Stimulated activated CD8-positive, alpha-beta memory T cell treated with anti-CD3 and anti-CD28 coated beads, Interleukin-15, amount 100 ng/mL, for 24 hours (primary cell): ENCODE measurements around the gene NCKAP1.
"Not testable (repeated sequence)": the region's sequence is repeated elsewhere in the genome, so short reads cannot be mapped to it uniquely, and the experiment has no call there.

Source experiments
- DNase-seq: peaks from one replicate; pipeline ENCODE4 v3.0.0-alpha.2; 2020; ENCODE audit warnings: low read depth

Gene NCKAP1

DNA sequence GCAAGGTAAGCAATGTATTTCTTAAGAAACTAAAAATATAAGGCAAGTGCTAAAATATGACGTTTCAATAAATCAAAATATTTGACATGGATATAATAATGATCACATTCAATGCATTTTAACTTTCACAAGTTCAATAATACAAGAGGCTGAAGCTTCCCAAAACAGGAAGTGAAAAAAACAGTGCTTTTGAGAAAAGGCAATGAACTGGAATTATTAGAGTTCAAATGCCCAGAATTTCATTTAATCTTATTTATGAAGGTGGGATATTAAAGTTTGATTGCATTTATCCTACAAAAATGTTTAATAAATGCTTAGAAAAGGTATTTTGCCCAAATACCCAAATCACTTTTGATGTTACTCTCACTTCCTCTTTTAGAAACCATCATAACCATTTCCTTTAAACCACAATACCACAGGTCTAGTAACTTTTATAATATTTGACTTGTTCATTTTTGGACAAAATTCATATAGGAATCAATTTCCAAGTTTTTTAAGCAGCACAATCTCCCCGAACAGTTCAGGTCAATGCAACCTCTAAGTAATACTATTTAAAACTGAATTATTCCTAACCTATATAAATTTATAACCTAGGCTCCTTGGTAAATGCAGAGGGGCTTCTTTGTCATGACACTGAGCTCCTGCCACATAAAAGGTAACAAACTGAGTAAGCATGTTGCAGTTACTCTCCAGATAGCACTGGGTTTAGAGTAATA lies 2.1 kb downstream of the NCKAP1 start:
- no peak for DNase-seq

DNA sequence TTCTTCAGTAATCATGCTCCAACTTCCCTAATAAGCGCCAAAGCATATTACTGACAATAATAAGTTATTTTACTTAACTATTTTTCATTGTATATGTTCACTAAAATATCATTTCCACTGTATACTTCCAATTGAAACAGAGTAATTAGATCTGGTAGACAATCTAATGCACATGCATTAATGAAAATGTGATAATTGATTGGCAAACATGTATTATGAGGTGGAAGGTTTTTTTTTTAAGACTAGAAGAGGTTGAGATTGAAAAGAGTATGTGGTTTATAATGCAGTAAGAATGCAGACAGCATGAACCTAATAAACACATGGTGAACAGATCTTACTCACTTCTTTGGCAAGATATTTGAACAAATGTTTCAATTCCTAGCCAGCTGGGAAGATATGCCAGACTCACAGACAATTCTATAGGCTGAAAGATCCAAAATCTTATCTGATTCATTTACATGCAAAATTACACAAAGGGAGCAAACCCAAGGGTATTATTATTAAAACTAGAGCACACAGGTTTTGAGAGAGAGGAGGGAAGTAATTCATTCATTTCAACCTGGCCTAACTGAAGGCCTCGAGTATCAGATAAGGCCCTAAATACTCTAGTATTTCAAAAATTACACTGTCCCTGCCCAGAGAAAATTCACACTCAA lies 2.8 kb downstream of the NCKAP1 start:
- DNase-seq, result no peak

- DNase-seq, result no peak
These were observed 3.5 kb downstream of the NCKAP1 start for GRCh38 chr2:183034806-183035205.

- no peak for DNase-seq
These were observed 4.3 kb downstream of the NCKAP1 start for GRCh38 chr2:183033951-183034350.

DNA sequence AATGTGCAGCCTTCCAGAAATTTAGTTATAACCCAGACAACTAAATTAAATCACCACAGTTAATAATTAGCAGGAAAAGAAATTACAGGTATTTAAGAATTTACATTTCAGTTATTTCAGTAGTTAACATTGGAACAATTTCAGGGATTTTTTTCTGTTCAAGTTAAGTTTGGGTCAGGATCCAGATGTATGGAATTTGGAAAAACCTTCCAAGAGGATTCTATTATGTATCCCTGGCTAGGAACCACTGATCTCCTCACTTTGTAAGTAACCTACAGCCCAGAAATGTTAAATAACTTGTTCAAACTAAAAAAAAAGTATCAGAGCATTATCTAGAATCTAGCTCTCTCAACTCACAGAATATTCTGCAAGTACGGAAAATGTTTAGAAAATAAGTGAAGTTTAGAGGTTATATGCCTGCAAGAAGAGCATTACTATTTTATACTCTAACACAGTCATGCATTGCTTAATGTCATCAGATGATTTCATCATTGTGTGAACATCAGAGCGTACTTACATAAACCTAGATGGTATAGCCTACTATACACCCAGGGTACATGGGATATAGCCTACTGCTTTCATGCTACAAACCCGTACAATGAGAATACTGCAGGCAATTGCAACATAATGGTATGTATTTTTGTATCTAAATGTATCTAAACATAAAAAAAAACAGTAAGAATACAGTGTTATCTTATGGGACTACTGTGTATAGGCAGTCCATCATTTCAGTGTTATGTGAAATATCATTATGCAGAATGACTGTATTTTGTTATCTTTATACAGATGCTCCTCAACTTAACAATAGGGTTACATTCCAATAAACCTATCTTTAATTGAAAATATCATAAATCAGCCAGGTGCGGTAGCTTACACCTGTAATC lies 6.1 kb downstream of the NCKAP1 start:
- no peak for DNase-seq

DNA sequence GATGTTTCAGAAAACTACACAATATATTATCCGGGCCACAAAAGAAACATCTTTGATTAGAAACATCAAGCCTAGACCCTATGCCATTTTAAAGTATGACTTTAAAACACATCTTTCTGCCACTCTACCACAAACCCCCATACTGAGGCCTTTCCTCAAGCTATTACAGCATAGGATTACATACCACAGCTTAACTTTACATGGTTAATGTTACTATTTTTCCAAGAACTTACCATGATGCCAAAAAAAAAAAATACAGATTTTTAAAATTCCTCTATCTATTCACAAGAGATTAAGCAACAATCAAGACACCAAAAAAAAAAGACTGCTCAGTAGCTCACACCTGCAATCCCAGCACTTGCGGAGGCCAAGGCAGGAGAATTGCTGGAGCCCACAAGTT lies 9.0 kb downstream of the NCKAP1 start:
- DNase-seq, result no peak

- DNase-seq, result no peak
These were observed 10.1 kb downstream of the NCKAP1 start for GRCh38 chr2:183028108-183028507.

DNA sequence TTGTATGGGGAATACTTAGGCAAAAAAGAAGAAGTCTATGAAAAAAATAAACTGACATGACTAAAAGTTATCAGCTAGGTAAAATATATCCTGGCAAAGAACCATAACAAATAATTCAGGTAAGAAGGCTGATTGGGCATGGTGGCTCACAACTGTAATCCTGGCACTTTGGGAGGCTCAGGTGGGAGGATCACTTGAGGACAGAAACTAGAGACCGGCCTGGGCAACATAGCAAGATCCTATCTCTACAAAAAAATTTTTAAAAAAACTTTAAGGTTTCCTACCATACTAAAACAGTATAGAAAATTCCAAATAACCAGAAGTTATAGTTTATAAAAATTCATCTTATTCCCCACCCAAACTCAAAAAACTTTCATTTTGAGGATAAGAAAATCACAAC lies 10.8 kb downstream of the NCKAP1 start:
- DNase-seq, result no peak

- no peak for DNase-seq
These were observed 11.8 kb downstream of the NCKAP1 start for GRCh38 chr2:183026424-183026823.

- DNase-seq, result no peak
These were observed 12.3 kb downstream of the NCKAP1 start for GRCh38 chr2:183025993-183026392.

GRCh38 chr2:183024339-183025095 lies 13.7 kb downstream of the NCKAP1 start:
- no peak for DNase-seq

- DNase-seq, result no peak
These were observed 15.5 kb downstream of the NCKAP1 start for GRCh38 chr2:183022711-183023110.

DNA sequence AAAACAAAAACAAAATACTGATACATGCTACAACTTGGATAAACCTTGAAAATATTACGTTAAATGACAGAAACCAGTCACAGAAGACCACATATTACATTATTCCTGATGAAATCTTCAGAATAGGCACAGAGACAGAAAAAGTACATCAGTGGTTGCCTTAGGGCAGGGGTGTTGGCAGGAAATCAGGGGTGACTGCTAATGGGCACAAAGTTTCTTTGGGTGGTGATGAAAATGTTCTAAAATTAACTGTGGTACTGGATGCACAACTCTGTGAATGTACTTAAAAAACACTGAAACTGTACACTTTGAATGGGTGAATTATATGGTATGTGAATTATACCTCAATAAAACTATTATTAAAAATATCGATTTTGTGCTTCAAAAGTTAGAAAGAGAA lies 16.6 kb downstream of the NCKAP1 start:
- DNase-seq, result no peak

- DNase-seq, result no peak
These were observed 18.4 kb downstream of the NCKAP1 start for GRCh38 chr2:183019718-183020442.

GRCh38 chr2:183017845-183018244 lies 20.4 kb downstream of the NCKAP1 start:
- not testable (repeated sequence) for DNase-seq

DNA sequence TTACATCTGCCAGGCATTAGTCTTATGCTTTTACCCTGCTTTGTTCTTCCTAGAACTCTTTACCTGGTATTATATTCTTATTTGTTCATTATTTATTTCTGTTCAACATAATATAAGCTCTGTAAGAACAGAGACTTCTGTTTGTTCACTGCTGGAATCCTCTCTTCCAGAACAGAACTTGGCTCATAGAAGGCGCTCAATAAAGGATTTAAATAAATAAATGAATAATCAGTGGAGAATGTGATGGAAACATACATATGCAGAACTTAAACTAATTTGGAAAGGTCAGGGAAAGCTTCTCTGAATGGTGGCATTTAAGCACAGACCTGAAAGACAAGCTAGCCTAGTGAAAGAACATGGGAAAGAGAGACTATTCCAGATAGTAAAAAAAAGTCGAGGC lies 24.3 kb downstream of the NCKAP1 start:
- DNase-seq, result no peak

DNA sequence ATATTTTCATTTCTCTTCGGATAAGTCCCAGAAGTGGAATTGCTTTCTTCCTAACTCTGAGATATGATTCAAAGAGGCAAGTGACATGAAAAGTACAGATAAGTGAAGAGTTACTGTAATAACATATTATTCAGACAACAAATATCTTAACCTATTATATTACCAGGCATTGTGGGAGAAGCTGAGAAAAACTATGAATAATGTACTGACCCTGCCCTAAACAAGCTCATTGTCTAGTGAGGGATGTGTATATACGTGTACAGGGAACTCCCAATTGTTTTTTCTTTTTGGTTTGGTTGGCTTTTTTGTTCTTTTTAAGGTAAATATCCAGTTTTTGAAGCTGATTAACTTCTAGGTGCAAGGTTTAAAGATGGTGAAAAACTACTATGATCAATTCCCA lies 26.5 kb downstream of the NCKAP1 start:
- no peak for DNase-seq

DNA sequence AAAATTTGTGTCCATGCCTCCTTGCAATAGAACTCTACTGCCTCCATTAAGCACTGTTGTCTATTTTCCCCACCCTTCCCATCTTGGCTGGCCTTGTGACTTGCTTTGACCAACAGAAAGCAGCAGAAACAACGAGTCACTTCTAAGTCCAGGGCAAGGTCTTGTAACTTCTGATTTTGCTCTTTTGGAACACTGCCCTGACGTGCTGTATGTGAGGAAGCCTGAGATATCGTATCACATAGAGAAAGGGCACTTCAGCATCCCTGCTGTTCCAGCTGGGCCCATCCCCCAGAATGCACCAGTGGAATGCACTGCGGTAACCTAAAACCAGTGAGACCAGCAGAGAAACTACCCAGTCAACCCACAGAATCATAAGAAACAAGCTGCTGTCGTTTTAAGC lies 28.1 kb downstream of the NCKAP1 start:
- no peak for DNase-seq

DNA sequence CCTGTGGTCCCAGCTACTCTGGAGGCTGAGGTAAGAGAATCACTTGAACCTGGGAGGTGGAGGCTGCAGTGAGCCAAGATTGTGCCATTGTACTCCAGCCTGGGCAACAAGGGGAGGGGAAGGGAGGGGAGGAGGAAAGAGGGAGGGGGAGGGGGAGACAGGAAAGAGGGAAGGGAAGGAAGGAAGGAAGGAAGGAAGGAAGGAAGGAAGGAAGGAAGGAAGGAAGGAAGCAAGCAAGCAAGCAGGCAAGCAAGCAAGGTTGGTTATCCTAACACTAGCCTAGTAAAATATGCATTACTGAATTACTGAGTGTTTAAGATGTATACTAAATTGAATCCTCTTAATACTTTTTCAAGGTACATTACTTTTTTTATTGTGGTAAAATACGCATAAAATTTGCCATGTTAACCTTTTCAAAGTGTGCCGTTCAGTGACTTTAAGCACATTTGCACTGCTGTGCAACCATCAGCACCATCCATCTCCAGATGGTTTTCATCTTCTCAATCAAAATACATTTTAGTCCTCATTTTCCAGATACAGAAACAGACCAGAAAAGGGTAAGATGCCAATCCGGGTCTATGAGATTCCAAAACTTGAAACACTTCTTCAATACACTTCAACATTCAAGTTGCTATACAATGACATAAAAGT lies 28.9 kb downstream of the NCKAP1 start:
- DNase-seq, result no peak

DNA sequence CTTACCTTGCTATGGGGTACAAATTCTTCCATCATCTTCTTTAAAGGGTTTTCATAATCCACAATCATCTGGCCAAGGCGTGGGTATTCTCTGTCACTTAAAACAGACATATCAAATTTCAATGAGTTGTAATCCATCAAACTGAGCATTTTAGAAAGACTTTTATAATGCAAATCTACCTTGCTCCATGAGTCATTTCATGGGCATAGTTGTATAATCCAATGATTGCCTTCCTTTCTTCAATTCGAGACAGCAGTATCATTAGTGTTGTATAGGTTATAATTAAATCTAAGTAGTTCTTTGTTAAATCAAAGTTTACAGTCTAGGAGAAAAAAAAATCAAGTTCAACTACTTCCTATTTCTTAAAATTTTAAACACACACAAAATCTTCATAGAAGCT lies 36.3 kb downstream of the NCKAP1 start:
- DNase-seq, result no peak

- no peak for DNase-seq
These were observed 37.4 kb downstream of the NCKAP1 start for GRCh38 chr2:183000846-183001245.
